Endodermal cell (in vitro differentiated cells): ENCODE results near the gene MYOM1. TPM values are rescaled to one million over a fixed set of nuclear protein-coding genes. Genes with fewer than 3 reads are reported as not detected.

ENCODE experiments used
- DNase-seq: peaks from one replicate; pipeline ENCODE4 v3.0.0-alpha.2; 2017
- H3K27ac ChIP-seq: 2 replicates; pipeline ENCODE4 v1.5.1; 2013; ENCODE audit warnings: mild to moderate bottlenecking, low read depth, low read length, moderate library complexity
- H3K27me3 ChIP-seq: 2 replicates; pipeline ENCODE4 v1.6.1; 2013; ENCODE audit warnings: mild to moderate bottlenecking, low read length, moderate library complexity; ENCODE audit not compliant: insufficient read depth, control insufficient read depth, poor library complexity, severe bottlenecking
- H3K36me3 ChIP-seq: 2 replicates; pipeline ENCODE4 v1.7.0; 2013; ENCODE audit warnings: mild to moderate bottlenecking, low read length, moderate library complexity; ENCODE audit not compliant: control insufficient read depth, insufficient read depth
- H3K4me1 ChIP-seq: one replicate; pipeline ENCODE4 v1.7.0; 2013; ENCODE audit warnings: low read length; ENCODE audit not compliant: control insufficient read depth, insufficient read depth
- H3K4me3 ChIP-seq: 2 replicates; pipeline ENCODE4 v1.5.1; 2013; ENCODE audit warnings: mild to moderate bottlenecking, low read length, moderate library complexity
- H3K9ac ChIP-seq: 2 replicates; pipeline ENCODE4 v1.6.1; 2013; ENCODE audit warnings: mild to moderate bottlenecking, low read length, moderate library complexity; ENCODE audit not compliant: poor library complexity, severe bottlenecking; ENCODE audit errors: extremely low read depth
- H3K9me3 ChIP-seq: 2 replicates; pipeline ENCODE4 v1.6.1; 2013; ENCODE audit warnings: mild to moderate bottlenecking, low read length, moderate library complexity; ENCODE audit not compliant: control insufficient read depth
- H3K27ac Mint-ChIP-seq: 2 replicates; pipeline ENCODE4 v1.8.0; 2020; ENCODE audit warnings: mixed read lengths
- H3K27me3 Mint-ChIP-seq: 2 replicates; pipeline ENCODE4 v1.8.0; 2021; ENCODE audit warnings: mild to moderate bottlenecking, mixed read lengths; ENCODE audit not compliant: insufficient read depth
- H3K36me3 Mint-ChIP-seq: 2 replicates; pipeline ENCODE4 v1.8.0; 2020; ENCODE audit warnings: low read depth, mixed read lengths
- H3K4me1 Mint-ChIP-seq: 2 replicates; pipeline ENCODE4 v1.8.0; 2020; ENCODE audit warnings: mixed read lengths
- H3K4me3 Mint-ChIP-seq: 2 replicates; pipeline ENCODE4 v1.8.0; 2020; ENCODE audit warnings: mild to moderate bottlenecking, moderate library complexity, mixed read lengths
- H3K9me3 Mint-ChIP-seq: 2 replicates; pipeline ENCODE4 v1.8.0; 2020; ENCODE audit warnings: mild to moderate bottlenecking, mixed read lengths
- WGBS, 2 experiments: methylation state at CpG; one replicate each; pipeline versions ENCODE4 v1.1.5 to v1.1.7; 2013; ENCODE audit warnings: missing lambda C conversion rate in 2 of 2, mixed read lengths in 1 of 2; ENCODE audit not compliant: insufficient coverage in 1 of 2, insufficient read length in 1 of 2; 5-methylcytosine and 5-hydroxymethylcytosine counted together
- total RNA-seq, 2 donors: library from RNA; stranded (reverse); fragmentation: NEBNext Ultra II Directional in 1 of 2; extraction: Animal tissue kit (Norgen Biotek cat#: 25700) in 1 of 2; gene quantifications; 2 replicates in 1 of 2; 3 replicates in 1 of 2; pipeline ENCODE4 v1.2.1, GENCODE V29; 2021
- TF ChIP-seq, protein P1 (sequence below): fragments of 200-600 bp; sonication (generic); conservative IDR thresholded peaks from 2 replicates; pipeline ENCODE4 v1.5.0; 2021; ENCODE audit warnings: antibody characterized with exemption, mild to moderate bottlenecking

The MYOM1 gene
- total RNA-seq, 2 donors from 2014 or later: 0.49 to 0.88 TPM

DNA sequence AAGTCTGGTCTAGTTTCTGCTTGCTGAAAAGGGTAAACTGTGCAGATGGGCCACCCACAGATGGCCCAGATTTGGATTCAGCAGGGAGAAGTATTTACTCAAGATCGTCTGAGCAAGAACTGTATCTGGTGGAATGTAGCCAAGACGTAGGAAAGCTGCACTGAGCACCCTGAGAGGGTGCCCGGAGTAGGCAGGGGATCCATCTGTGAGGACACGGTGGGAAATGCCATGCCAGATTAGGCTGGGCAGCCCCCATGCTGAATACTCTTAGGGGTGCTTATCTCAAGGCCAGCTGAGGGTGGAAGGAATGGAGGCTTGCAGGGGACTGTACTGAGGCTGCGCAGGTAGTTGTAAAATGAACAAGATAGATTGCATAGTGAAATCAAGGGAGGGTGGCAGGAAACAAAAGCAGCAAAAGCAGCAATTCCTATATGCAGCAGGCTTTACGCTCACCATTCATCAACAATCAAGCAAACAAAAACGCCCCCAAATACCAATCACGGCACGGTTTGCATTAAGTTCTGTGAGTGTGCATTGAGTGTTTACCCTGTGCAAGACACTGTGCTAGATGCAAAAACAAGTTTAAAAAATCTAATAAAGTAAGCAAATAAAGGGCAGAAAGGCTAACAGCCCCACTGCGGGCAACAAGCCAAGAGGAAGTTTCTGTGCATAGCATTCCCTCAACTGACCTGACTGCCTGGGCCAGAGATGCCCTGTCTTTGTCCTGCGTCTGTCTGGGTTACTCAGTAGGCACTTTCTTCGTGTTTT lies 174.7 kb downstream of the MYOM1 start:
- Histone ChIP-seq H3K27me3 (no peaks in the 10 kb centered on the region), H3K4me3 (no peak overlapping the region), H3K27ac (no peak overlapping the region), H3K9ac (no peak overlapping the region), H3K4me1 (peaks cover 9% of the 10 kb centered on the region), H3K36me3 (no peaks in the 10 kb centered on the region), H3K9me3 (no peaks in the 10 kb centered on the region)
- Mint-ChIP-seq H3K27ac (no peak overlapping the region), H3K4me1 (peaks cover 25% of the 10 kb centered on the region), H3K36me3 (no peaks in the 10 kb centered on the region), H3K4me3 (no peak overlapping the region), H3K9me3 (no peaks in the 10 kb centered on the region), H3K27me3 (no peaks in the 10 kb centered on the region)
- TF ChIP-seq, protein P1, sequence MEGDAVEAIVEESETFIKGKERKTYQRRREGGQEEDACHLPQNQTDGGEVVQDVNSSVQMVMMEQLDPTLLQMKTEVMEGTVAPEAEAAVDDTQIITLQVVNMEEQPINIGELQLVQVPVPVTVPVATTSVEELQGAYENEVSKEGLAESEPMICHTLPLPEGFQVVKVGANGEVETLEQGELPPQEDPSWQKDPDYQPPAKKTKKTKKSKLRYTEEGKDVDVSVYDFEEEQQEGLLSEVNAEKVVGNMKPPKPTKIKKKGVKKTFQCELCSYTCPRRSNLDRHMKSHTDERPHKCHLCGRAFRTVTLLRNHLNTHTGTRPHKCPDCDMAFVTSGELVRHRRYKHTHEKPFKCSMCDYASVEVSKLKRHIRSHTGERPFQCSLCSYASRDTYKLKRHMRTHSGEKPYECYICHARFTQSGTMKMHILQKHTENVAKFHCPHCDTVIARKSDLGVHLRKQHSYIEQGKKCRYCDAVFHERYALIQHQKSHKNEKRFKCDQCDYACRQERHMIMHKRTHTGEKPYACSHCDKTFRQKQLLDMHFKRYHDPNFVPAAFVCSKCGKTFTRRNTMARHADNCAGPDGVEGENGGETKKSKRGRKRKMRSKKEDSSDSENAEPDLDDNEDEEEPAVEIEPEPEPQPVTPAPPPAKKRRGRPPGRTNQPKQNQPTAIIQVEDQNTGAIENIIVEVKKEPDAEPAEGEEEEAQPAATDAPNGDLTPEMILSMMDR: no peak
- 91 to 97% methylated on average over 6 to 12 of the region's 12 CpGs for WGBS, 2 experiments
- DNase-seq: peak; percentile 20

DNA sequence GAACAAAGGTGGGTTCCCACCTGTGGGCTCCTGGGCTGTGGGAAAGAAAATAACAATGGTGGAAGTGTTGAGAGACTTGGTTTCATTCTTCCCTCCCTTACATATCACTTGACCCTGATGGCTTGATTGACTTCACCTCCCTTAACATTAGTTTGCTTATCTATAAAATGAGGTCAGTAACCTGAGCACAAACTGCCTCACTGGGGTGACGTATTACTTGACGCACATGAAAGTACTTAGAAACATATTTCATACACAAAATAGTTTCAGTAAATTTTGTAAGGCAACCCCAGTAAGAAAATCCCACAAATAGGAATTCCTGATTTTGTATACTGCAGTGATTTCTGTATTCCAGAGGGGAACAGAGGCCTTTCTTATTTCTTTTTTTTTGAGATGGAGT lies 177.4 kb downstream of the MYOM1 start:
- Histone ChIP-seq H3K4me1 (peaks cover 9% of the 10 kb centered on the region), H3K9ac (no peak overlapping the region), H3K4me3 (no peak overlapping the region), H3K9me3 (no peaks in the 10 kb centered on the region), H3K36me3 (no peaks in the 10 kb centered on the region), H3K27me3 (no peaks in the 10 kb centered on the region), H3K27ac (no peak overlapping the region)
- H3K4me1 Mint-ChIP-seq: peaks cover 28% of the 10 kb centered on the region
- H3K36me3 Mint-ChIP-seq: no peaks in the 10 kb centered on the region
- TF ChIP-seq, protein P1: no peak
- H3K27me3 Mint-ChIP-seq: no peaks in the 10 kb centered on the region
- no peaks in the 10 kb centered on the region for H3K9me3 Mint-ChIP-seq
- H3K27ac Mint-ChIP-seq: no peak overlapping the region
- WGBS, 2 experiments: 94 to 95% methylated on average over 2 of the region's 2 CpGs
- no peak overlapping the region for H3K4me3 Mint-ChIP-seq
- peak; percentile 38 for DNase-seq

DNA sequence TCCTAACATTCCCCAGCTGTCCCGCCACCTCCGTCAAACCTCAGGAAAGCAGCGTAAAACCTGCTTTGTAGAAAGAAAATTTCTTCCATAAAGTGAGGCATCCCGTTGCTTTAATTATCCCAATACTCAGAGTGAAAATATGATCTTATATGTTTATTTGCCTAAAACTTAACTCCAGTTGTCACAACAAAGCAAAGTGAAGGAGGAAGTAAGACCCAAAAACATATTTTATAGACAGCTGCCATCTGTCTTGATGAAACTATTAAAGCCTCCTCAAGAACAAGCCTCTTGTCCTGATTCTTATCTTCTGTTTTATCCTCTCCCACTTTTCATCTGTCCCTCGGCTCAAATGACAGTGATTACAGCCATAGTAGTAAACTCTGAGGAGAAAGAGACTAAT lies 177.9 kb downstream of the MYOM1 start:
- peaks cover 9% of the 10 kb centered on the region for H3K4me1 ChIP-seq
- no peaks in the 10 kb centered on the region for H3K9me3 ChIP-seq
- H3K36me3 ChIP-seq: no peaks in the 10 kb centered on the region
- Mint-ChIP-seq H3K36me3 (no peaks in the 10 kb centered on the region), H3K27me3 (no peaks in the 10 kb centered on the region), H3K4me1 (peaks cover 29% of the 10 kb centered on the region), H3K9me3 (no peaks in the 10 kb centered on the region), H3K4me3 (no peak overlapping the region), H3K27ac (no peak overlapping the region)
- TF ChIP-seq, protein P1: no peak
- no peak overlapping the region for H3K4me3 ChIP-seq
- DNase-seq: no peak
- H3K27me3 ChIP-seq: no peaks in the 10 kb centered on the region
- WGBS, 2 experiments: 97% methylated on average over 5 of the region's 5 CpGs; no CpG with 5 or more reads in 1 of the 2 experiments
- H3K9ac ChIP-seq: no peak overlapping the region
- H3K27ac ChIP-seq: no peak overlapping the region
